GM12865 (cell line): ENCODE measurements around the gene TTC4.

Experiments used
- DNase-seq: peaks from one replicate; pipeline ENCODE4 v3.0.0; 2010; ENCODE audit warnings: low read depth
- H3K4me3 ChIP-seq: 2 replicates; pipeline ENCODE4 v1.5.1; 2011; ENCODE audit warnings: mild to moderate bottlenecking, low read depth, low read length, control low read depth
- TF ChIP-seq, protein P1 (sequence below): IDR thresholded peaks from 2 replicates; pipeline ENCODE4 v1.5.1; 2011; ENCODE audit warnings: low read length, control low read depth, low read depth, inconsistent platforms; ENCODE audit not compliant: insufficient read depth; ENCODE audit errors: missing control alignments

TTC4 gene, protein sequence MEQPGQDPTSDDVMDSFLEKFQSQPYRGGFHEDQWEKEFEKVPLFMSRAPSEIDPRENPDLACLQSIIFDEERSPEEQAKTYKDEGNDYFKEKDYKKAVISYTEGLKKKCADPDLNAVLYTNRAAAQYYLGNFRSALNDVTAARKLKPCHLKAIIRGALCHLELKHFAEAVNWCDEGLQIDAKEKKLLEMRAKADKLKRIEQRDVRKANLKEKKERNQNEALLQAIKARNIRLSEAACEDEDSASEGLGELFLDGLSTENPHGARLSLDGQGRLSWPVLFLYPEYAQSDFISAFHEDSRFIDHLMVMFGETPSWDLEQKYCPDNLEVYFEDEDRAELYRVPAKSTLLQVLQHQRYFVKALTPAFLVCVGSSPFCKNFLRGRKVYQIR

DNA sequence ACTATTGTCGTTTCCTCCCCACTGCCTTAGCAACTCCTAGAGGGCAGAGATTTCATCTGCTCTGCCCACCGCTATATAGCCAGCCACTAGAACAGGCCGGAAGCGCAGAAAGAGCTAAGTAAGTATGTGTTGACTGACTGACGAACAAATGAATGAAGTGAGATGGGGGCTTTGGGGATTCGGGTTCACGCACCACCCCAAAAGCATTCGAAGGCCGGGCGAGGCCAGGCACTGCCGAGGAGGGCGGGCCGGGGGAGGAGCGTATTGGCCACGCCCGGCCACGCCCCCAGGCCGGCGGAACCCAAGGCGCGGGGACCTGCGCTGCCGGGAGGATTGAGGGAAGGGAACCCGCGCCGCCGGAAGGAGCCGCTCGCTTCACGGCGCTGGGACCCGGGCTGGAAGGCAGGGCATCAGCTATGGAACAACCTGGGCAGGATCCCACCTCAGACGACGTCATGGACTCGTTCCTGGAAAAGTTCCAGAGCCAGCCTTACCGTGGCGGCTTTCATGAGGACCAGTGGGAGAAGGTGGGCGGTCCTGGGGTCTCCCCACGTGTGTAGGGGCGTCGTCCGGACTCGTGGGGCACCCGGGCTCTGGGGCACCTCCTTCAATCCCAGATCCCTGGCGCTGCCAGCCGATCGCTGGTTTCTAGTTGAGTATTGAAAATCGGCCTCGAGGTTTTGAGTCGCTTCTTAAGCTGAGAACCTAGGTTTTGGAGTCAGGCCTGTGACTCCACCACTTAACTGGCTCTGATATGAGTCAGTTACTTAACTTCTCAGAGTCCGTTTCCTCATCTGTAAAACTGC is at the start of gene TTC4:
TSS of gene TTC4 (plus strand) at position 369 of the 806 bp plus-strand sequence. CDS start at position 417, 48 bp downstream.
- TF ChIP-seq, protein P1, sequence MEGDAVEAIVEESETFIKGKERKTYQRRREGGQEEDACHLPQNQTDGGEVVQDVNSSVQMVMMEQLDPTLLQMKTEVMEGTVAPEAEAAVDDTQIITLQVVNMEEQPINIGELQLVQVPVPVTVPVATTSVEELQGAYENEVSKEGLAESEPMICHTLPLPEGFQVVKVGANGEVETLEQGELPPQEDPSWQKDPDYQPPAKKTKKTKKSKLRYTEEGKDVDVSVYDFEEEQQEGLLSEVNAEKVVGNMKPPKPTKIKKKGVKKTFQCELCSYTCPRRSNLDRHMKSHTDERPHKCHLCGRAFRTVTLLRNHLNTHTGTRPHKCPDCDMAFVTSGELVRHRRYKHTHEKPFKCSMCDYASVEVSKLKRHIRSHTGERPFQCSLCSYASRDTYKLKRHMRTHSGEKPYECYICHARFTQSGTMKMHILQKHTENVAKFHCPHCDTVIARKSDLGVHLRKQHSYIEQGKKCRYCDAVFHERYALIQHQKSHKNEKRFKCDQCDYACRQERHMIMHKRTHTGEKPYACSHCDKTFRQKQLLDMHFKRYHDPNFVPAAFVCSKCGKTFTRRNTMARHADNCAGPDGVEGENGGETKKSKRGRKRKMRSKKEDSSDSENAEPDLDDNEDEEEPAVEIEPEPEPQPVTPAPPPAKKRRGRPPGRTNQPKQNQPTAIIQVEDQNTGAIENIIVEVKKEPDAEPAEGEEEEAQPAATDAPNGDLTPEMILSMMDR, result no peak
- H3K4me3 ChIP-seq, result peak within 1 kb of the TSS; percentile 72
- DNase-seq, result peak; percentile 89

DNA sequence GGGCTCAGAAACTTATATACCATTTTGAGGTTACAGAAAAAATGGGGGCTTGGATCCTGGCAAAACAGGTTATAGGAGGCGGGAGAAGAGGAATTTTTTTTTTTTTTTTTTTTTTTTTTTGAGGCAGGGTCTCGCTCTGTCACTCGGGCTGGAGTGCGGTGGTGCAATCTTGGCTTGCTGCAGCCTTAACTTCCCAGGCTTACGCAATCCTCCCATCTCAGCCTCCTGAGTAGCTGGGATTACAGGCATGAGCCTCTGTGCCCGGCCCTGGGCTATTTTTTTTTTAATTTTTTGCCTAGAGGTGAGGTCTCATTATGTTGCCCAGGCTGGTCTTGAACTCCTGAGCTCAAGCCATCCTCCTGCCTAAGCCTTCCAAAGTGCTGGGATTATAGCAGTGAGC is 49.3 kb upstream of the TTC4 start:
- no peak overlapping the region for H3K4me3 ChIP-seq
- no peak for DNase-seq
- TF ChIP-seq, protein P1, result no peak

DNA sequence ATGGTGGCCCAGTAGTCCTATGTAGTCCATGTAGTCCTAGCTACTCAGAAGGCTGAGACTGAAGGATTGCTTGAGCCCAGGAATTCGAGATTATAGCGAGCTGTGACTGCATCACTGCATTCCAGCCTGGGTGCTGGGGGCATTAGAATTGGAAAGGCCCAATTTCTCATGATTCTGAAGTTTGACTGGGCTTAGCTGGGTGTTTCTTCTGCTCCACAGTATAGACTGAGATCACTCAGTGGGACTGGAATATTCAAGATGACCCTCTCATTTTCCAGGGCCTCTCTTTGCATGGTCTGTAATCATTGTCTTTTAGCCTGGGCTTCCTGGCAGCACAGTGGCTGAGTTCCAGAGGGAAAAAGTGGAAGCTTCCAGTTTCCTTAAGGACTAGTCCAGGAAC is 47.9 kb upstream of the TTC4 start:
- no peak overlapping the region for H3K4me3 ChIP-seq
- DNase-seq, result no peak
- TF ChIP-seq, protein P1, result no peak

DNA sequence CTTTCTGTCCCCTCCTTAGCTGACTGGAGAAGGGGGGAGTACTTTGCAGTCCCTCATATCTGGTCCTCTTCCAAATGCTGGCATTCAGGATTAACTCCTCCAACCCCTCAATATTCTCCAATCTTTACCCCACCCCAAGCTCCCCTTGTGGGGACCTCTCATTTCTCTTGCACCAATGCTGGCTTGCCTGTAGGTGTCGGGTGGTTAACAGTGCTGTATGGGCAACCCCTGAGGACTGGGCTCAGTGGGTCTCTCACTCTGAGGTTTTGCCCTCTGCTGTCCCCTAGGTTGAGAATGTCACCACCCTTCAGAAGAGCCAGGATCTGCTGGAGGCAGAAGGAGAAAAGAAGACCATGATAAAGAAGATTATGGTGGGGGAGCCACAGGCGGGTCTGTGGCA is 47.1 kb upstream of the TTC4 start:
- H3K4me3 ChIP-seq, result no peak overlapping the region
- TF ChIP-seq, protein P1, result no peak
- no peak for DNase-seq

DNA sequence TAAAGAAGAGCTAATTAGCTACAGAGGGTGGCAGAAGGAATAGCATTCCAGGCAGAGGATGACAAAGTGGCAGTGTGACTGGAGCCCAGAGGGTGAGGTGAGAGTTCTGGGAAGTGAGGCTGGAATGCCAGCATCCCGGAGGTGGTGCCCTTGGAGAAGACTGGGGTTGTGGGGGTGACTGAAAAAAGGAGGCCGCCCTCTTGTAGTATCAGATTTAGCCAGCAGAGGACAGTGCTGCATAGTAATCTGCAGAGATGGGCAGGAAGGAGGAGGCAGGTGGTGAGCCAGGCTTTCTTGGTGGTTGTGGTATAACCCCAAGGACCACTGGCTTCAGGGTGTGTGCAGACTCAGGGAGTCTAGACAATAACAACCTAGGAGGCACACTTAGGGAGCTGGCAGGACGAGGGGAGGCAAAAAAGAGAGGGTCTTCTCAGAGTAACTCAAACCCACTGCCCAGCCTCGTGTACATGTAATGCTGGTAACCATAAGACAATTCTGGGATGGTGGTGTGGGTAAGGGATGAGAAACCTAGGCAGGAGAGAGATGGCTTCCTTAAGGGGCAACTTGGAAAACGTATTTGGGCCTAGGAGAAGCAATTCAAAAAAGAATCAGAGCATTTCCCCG is 43.6 kb upstream of the TTC4 start:
- no peak overlapping the region for H3K4me3 ChIP-seq
- TF ChIP-seq, protein P1, result peak; percentile 98
- peak; percentile 76 for DNase-seq

DNA sequence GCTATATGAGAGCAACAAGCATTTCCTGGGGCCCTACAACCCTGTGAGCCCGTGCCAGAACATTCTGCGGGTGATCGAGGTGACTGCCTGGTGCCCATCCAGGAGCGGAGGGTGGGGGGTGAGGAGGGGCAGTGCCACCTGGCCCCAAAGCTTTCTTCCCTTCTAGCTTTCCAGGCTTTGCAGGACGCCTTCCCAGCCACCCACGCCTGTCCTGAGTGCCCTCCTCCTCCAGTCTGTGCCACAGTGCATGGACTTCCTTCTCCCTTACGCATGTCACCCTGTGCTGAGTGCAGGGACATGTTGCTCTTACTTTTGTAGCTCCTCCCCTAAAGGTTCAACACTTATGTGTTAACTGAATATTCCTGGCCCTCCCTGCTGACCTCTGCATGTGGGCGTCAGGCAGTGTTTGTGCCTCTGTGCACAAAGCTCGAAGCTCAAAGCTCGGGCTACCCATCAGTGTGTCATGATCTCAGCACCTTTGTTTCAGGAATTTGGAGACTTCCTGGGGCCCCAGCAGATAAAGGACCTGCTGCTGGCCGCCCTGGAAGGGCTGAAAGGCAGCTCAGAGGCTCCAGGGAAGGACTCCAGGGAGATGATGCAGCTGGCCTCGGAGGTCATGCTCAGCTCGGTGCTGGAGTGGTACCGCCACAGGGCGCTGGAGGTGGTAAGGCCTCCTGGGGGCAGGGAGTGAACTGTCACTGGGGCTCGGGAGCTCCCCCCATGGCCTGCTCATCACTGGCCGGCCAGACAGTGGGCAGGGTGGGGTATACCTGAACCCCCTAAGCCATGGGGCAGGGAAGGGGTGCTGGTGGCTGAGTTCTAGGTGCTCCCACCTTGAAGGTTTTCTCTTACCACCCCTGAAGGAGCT is 36.7 kb upstream of the TTC4 start:
- no peak overlapping the region for H3K4me3 ChIP-seq
- TF ChIP-seq, protein P1, result no peak

More for the DNA sequence above, 36.7 kb upstream of the TTC4 start:
- DNase-seq, result no peak
